T-helper 2 cell treated with Interferon-gamma antibody and Interleukin-4, amounts not matched to agents 5 μg/mL and 100 μg/mL, for 36 hours (primary cell): Measurements from ENCODE around the gene DEFB129.
"Not testable (repeated sequence)": the region's sequence is repeated elsewhere in the genome, so short reads cannot be mapped to it uniquely, and the experiment has no call there.

Source experiments
- DNase-seq: peaks from one replicate; pipeline ENCODE4 v3.0.0; 2021; ENCODE audit warnings: low spot score
- H3K27ac Mint-ChIP-seq: one replicate; pipeline ENCODE4 v1.8.0; 2021; ENCODE audit warnings: mild to moderate bottlenecking, mixed read lengths
- H3K27me3 Mint-ChIP-seq: one replicate; pipeline ENCODE4 v1.8.0; 2021; ENCODE audit warnings: low read depth, mixed read lengths
- H3K36me3 Mint-ChIP-seq: one replicate; pipeline ENCODE4 v1.8.0; 2021; ENCODE audit warnings: low read depth, mixed read lengths
- H3K4me1 Mint-ChIP-seq: one replicate; pipeline ENCODE4 v1.8.0; 2021; ENCODE audit warnings: low read depth, mixed read lengths
- H3K4me3 Mint-ChIP-seq: one replicate; pipeline ENCODE4 v1.8.0; 2022; ENCODE audit warnings: mild to moderate bottlenecking, moderate library complexity, mixed read lengths
- H3K9me3 Mint-ChIP-seq: one replicate; pipeline ENCODE4 v1.8.0; 2021; ENCODE audit warnings: mixed read lengths

Gene DEFB129

GRCh38 chr20:221258-221830 lies 5.7 kb upstream of the DEFB129 start:
- H3K27me3 Mint-ChIP-seq, result peaks cover 37% of the 10 kb centered on the region
- DNase-seq, result no peak
- H3K27ac Mint-ChIP-seq, result no peak overlapping the region
- no peaks in the 10 kb centered on the region for H3K4me1 Mint-ChIP-seq
- peaks cover 3% of the 10 kb centered on the region for H3K9me3 Mint-ChIP-seq
- H3K36me3 Mint-ChIP-seq, result peaks cover 3% of the 10 kb centered on the region
- no peak overlapping the region for H3K4me3 Mint-ChIP-seq

- H3K9me3 Mint-ChIP-seq, H3K36me3 Mint-ChIP-seq, H3K4me1 Mint-ChIP-seq, H3K4me3 Mint-ChIP-seq, DNase-seq, H3K27ac Mint-ChIP-seq: not testable (repeated sequence)
- peaks cover 22% of the 10 kb centered on the region for H3K27me3 Mint-ChIP-seq
These were observed 1.2 kb upstream of the DEFB129 start for GRCh38 chr20:225879-226278.

- H3K27me3 Mint-ChIP-seq, result peaks cover 12% of the 10 kb centered on the region
- peaks cover 8% of the 10 kb centered on the region for H3K4me1 Mint-ChIP-seq
- H3K27ac Mint-ChIP-seq, result no peak overlapping the region
- DNase-seq, result no peak
- peaks cover 3% of the 10 kb centered on the region for H3K36me3 Mint-ChIP-seq
- H3K4me3 Mint-ChIP-seq, result no peak overlapping the region
- peaks cover 3% of the 10 kb centered on the region for H3K9me3 Mint-ChIP-seq
These were observed 514 bp downstream of the DEFB129 start for GRCh38 chr20:227439-228105.

GRCh38 chr20:235891-236290 lies 8.8 kb downstream of the DEFB129 start:
- H3K27me3 Mint-ChIP-seq, result no peaks in the 10 kb centered on the region
- no peaks in the 10 kb centered on the region for H3K9me3 Mint-ChIP-seq
- DNase-seq, result no peak
- H3K4me3 Mint-ChIP-seq, result no peak overlapping the region
- peaks cover 14% of the 10 kb centered on the region for H3K4me1 Mint-ChIP-seq
- H3K27ac Mint-ChIP-seq, result no peak overlapping the region
- no peaks in the 10 kb centered on the region for H3K36me3 Mint-ChIP-seq

GRCh38 chr20:237489-237888 lies 10.4 kb downstream of the DEFB129 start:
- H3K27ac Mint-ChIP-seq, result peak overlapping the region; percentile 94
- no peaks in the 10 kb centered on the region for H3K36me3 Mint-ChIP-seq
- peaks cover 6% of the 10 kb centered on the region for H3K27me3 Mint-ChIP-seq
- peak; percentile 60 for DNase-seq
- peak overlapping the region; percentile 80 for H3K4me3 Mint-ChIP-seq
- H3K4me1 Mint-ChIP-seq, result peaks cover 14% of the 10 kb centered on the region
- no peaks in the 10 kb centered on the region for H3K9me3 Mint-ChIP-seq

- Mint-ChIP-seq H3K36me3 (no peaks in the 10 kb centered on the region), H3K4me3 (peak overlapping the region; percentile 80), H3K9me3 (no peaks in the 10 kb centered on the region), H3K27me3 (peaks cover 8% of the 10 kb centered on the region), H3K27ac (peak overlapping the region; percentile 94), H3K4me1 (peaks cover 14% of the 10 kb centered on the region)
- DNase-seq, result no peak
These were observed 10.9 kb downstream of the DEFB129 start for GRCh38 chr20:237929-238328.

GRCh38 chr20:242905-243304 lies 15.8 kb downstream of the DEFB129 start:
- Mint-ChIP-seq H3K36me3 (no peaks in the 10 kb centered on the region), H3K9me3 (no peaks in the 10 kb centered on the region), H3K27ac (no peak overlapping the region), H3K4me3 (no peak overlapping the region), H3K4me1 (peaks cover 8% of the 10 kb centered on the region), H3K27me3 (peaks cover 22% of the 10 kb centered on the region)
- no peak for DNase-seq

- Mint-ChIP-seq H3K27ac (no peak overlapping the region), H3K4me1 (peaks cover 9% of the 10 kb centered on the region), H3K36me3 (no peaks in the 10 kb centered on the region), H3K27me3 (no peaks in the 10 kb centered on the region), H3K9me3 (no peaks in the 10 kb centered on the region), H3K4me3 (no peak overlapping the region)
- no peak for DNase-seq
These were observed 24.3 kb downstream of the DEFB129 start for GRCh38 chr20:251354-251753.

GRCh38 chr20:252801-253200 lies 25.7 kb downstream of the DEFB129 start:
- Mint-ChIP-seq H3K36me3 (no peaks in the 10 kb centered on the region), H3K27ac (no peak overlapping the region), H3K4me3 (no peak overlapping the region), H3K9me3 (no peaks in the 10 kb centered on the region), H3K27me3 (no peaks in the 10 kb centered on the region), H3K4me1 (peaks cover 9% of the 10 kb centered on the region)
- no peak for DNase-seq

GRCh38 chr20:253447-253846 lies 26.4 kb downstream of the DEFB129 start:
- H3K4me1 Mint-ChIP-seq, result peaks cover 13% of the 10 kb centered on the region
- not testable (repeated sequence) for H3K36me3 Mint-ChIP-seq, H3K27me3 Mint-ChIP-seq, H3K9me3 Mint-ChIP-seq, H3K4me3 Mint-ChIP-seq, DNase-seq, H3K27ac Mint-ChIP-seq

- DNase-seq, result no peak
- no peaks in the 10 kb centered on the region for H3K9me3 Mint-ChIP-seq
- no peaks in the 10 kb centered on the region for H3K36me3 Mint-ChIP-seq
- no peak within 1 kb of the TSS for H3K4me3 Mint-ChIP-seq
- H3K4me1 Mint-ChIP-seq, result peaks cover 13% of the 10 kb centered on the region
- no peaks in the 10 kb centered on the region for H3K27me3 Mint-ChIP-seq
- H3K27ac Mint-ChIP-seq, result peak within 1 kb of the TSS; percentile 39
These were observed 30.4 kb downstream of the DEFB129 start, which contains the start of gene DEFB132 for GRCh38 chr20:257419-257818. TSS of gene DEFB132 (plus strand) at chr20:257724. CDS start at chr20:257779, 55 bp downstream.

GRCh38 chr20:258269-258858 lies 31.3 kb downstream of the DEFB129 start:
- H3K9me3 Mint-ChIP-seq, result no peaks in the 10 kb centered on the region
- peak overlapping the region; percentile 39 for H3K27ac Mint-ChIP-seq
- peak overlapping the region; percentile 16 for H3K4me3 Mint-ChIP-seq
- DNase-seq, result no peak
- peaks cover 13% of the 10 kb centered on the region for H3K4me1 Mint-ChIP-seq
- H3K36me3 Mint-ChIP-seq, result no peaks in the 10 kb centered on the region
- no peaks in the 10 kb centered on the region for H3K27me3 Mint-ChIP-seq

GRCh38 chr20:258963-259362 lies 31.9 kb downstream of the DEFB129 start:
- Mint-ChIP-seq H3K27me3 (no peaks in the 10 kb centered on the region), H3K4me3 (no peak overlapping the region), H3K9me3 (no peaks in the 10 kb centered on the region), H3K4me1 (peaks cover 13% of the 10 kb centered on the region), H3K36me3 (no peaks in the 10 kb centered on the region), H3K27ac (no peak overlapping the region)
- no peak for DNase-seq

GRCh38 chr20:259981-260380 lies 32.9 kb downstream of the DEFB129 start:
- H3K27ac Mint-ChIP-seq, result no peak overlapping the region
- H3K9me3 Mint-ChIP-seq, result no peaks in the 10 kb centered on the region
- H3K4me1 Mint-ChIP-seq, result peaks cover 13% of the 10 kb centered on the region
- no peak overlapping the region for H3K4me3 Mint-ChIP-seq
- peaks cover 2% of the 10 kb centered on the region for H3K27me3 Mint-ChIP-seq
- H3K36me3 Mint-ChIP-seq, result no peaks in the 10 kb centered on the region
- no peak for DNase-seq
